Mammary microvascular endothelial cell (primary cell): ENCODE measurements around the gene GATA2. TPM values are rescaled to one million over a fixed set of nuclear protein-coding genes. Genes with fewer than 3 reads are reported as not detected.

Source experiments
- total RNA-seq: library from RNA; depleted of rRNA; stranded (reverse); fragments of >200 nt; gene quantifications from 2 replicates; pipeline ENCODE4 v1.2.3, GENCODE V29; 2015

Gene GATA2
- 52.0 and 66.8 TPM in 2 replicates for total RNA-seq

DNA sequence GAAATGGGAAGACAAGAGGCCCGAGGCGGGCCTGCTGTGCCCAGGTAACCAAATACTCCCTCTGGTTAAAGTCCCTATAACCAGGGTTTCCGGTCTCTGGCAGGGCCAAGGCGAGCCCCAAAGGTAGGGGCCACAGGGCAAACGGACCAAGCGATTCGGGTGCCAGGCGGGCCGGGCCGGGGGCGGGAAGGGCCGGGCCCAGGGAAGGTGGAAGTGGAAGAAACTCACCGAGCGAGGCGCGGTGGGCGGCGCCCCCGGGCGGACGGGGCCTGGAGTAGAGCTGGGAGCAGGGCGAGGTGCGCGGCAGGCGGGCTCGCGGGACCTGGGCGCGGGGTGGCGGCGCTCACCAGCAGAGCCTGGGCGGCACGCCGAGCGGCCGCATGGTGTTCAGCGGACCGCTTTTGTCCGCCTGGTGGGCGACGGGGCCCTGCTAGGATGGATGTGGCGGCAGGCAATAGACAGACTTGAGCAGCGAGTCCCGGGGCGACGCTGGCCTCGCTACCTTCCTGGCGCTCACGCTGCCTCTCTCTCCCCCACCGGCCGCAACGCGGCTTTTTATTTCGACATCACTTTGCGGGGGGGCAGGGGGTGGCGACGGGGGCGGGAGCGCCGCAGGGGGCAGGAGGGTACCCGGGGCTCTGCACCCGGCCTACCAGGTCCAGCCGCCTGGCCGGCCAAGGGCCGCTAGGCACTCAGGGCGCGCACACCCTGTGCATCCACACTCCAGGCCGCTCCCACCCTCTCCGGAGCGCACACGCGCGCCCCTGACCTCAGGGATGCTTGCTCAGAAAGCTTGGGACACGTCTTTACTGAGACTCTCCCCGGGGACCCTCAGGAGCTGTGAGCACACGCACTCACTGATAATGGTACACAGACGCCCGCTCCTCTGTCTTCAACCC lies at the start of gene GATA2:
TSS of gene GATA2 (minus strand) at position 531 of the 899 bp plus-strand sequence. CDS start 6,170 bp downstream, outside the sequence.

DNA sequence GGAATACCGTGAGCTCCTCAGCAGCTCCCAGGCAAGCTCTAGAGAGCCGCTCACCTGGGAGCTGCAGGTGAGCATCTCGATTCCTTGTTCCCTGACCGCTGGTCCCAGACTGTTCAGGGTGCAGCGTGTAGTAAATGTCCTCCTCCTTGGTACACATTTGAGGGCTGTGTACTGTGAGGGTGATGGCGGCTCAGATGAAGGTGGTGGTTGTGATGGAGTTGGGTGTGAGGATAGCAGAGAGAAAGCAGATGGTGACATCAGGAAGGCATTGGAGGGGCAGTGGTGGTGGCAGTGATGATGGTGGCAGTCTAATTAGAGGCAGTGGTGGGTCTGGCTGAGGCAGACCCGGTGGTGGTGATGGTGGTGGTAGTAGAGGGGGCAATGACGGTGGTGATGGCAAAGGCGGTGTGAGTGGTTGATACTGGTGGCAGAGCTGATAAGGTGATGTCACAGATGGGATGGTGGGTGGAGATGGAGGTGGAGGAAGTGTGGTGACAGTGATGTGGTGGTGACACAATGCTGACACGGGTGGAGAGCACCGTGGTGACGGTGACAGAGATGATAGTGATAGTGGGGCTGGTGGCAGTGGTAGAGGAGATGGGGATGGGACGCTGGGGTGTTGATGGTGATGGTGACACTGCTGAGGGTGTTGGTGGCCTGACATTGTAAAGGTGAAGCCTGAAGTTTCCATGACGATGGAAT lies 26.0 kb downstream of the GATA2 start, which contains the start of gene DNAJB8:
TSS of gene DNAJB8 (minus strand) at position 51 of the 702 bp plus-strand sequence. CDS start 3,645 bp downstream, outside the sequence.

Other genes with a start within 250 kb of the GATA2 start
- gene DNAJB8, start 26.3 kb downstream of the GATA2 start, total RNA-seq: not detected in 2 replicates
- 354 and 364 TPM in 2 replicates for gene RPN1, start 157.6 kb upstream of the GATA2 start, total RNA-seq
- 73.1 and 99.8 TPM in 2 replicates for gene RAB7A, start 233.0 kb upstream of the GATA2 start, total RNA-seq